PC-9 (cell line): ENCODE data around the gene PECR.

Source experiments
- CTCF ChIP-seq: fragments of 200-600 bp; sonication (generic); conservative IDR thresholded peaks from 2 replicates; pipeline ENCODE4 v1.6.1; 2017; ENCODE audit warnings: mixed run types, antibody characterized with exemption, mild to moderate bottlenecking, moderate library complexity
- EZH2 ChIP-seq: fragments of 200-600 bp; sonication (generic); IDR thresholded peaks from 2 replicates; pipeline ENCODE4 v1.8.0; 2017; ENCODE audit warnings: antibody characterized with exemption, low read depth

GRCh38 chr2:216041438-216041837, 40.2 kb downstream of the PECR start:
- TF ChIP-seq CTCF (no peak), EZH2 (no peak)
